B cell (primary cell): ENCODE measurements around the gene ERC2. TPM values are rescaled to one million over a fixed set of nuclear protein-coding genes. Genes with fewer than 3 reads are reported as not detected.

Experiments
- ATAC-seq: fragments of 200-7000 bp; cut with Tn5 transposase; one replicate; pipeline ENCODE4 v1.10.0; 2021; ENCODE audit warnings: low read depth, mild to moderate bottlenecking, moderate number of reproducible peaks, moderate library complexity
- CTCF ChIA-PET: fragments of 350-600 bp; sonication (Branson Sonifier 250); formaldehyde crosslinking; loops from one replicate; lab custom pipeline; 2021; ENCODE audit warnings: antibody characterized with exemption, inconsistent platforms; lab: Charles Lee
- POLR2A ChIA-PET: fragments of 350-600 bp; sonication (Branson Sonifier 250); formaldehyde crosslinking; loops from one replicate; lab custom pipeline; 2021; ENCODE audit warnings: antibody characterized with exemption; lab: Charles Lee
- DNase-seq: peaks from one replicate; pipeline ENCODE4 v3.0.0; 2013
- H2AFZ ChIP-seq: 2 replicates; pipeline ENCODE4 v1.6.1; 2012; ENCODE audit warnings: mild to moderate bottlenecking, low read depth, low read length; ENCODE audit not compliant: insufficient read depth, poor library complexity, severe bottlenecking
- H3K27ac ChIP-seq, 2 donors: 1 replicate in 1 of 2; 2 replicates in 1 of 2; pipeline ENCODE4 v1.5.1; 2012 to 2013; ENCODE audit warnings: low read length in 2 of 2, mild to moderate bottlenecking in 2 of 2, moderate library complexity in 1 of 2
- H3K27me3 ChIP-seq, 4 experiments: fragments of 200-600 bp in 1 of 4; sonication (generic) in 1 of 4; replicated peaks in 1 of 4; 1 replicate in 2 of 4; 2 replicates in 2 of 4; pipeline versions ENCODE4 v1.6.1 to v1.7.0; 2013 to 2016; ENCODE audit warnings: low read length in 3 of 4, mild to moderate bottlenecking in 2 of 4, mixed read lengths in 1 of 4, moderate library complexity in 1 of 4; ENCODE audit not compliant: insufficient read depth in 4 of 4, control insufficient read depth in 3 of 4; ENCODE audit errors: control extremely low read depth in 1 of 4
- H3K36me3 ChIP-seq, 2 experiments: replicated peaks in 1 of 2; 1 replicate in 1 of 2; 2 replicates in 1 of 2; pipeline versions ENCODE4 v1.6.1 to v1.7.1; 2013; ENCODE audit warnings: low read length in 1 of 2; ENCODE audit not compliant: insufficient read depth in 2 of 2, control insufficient read depth in 1 of 2; ENCODE audit errors: control extremely low read depth in 1 of 2, extremely low read depth in 1 of 2
- H3K4me1 ChIP-seq, 2 donors: fragments of 200-600 bp in 1 of 2; sonication (generic) in 1 of 2; 1 replicate in 1 of 2; 2 replicates in 1 of 2; pipeline versions ENCODE4 v1.5.1 to v1.6.1; 2013 to 2017; ENCODE audit warnings: low read length in 2 of 2; ENCODE audit not compliant: control insufficient read depth in 2 of 2, insufficient read depth in 2 of 2
- H3K4me2 ChIP-seq: replicated peaks from 2 replicates; pipeline ENCODE3; 2012; ENCODE audit warnings: mild to moderate bottlenecking, low read depth, low read length; ENCODE audit not compliant: poor library complexity, severe bottlenecking
- H3K4me3 ChIP-seq, 5 experiments: fragments of 200-600 bp in 1 of 5; sonication (generic) in 1 of 5; 1 replicate in 3 of 5; 2 replicates in 2 of 5; pipeline versions ENCODE4 v1.5.1 to v1.7.0; 2011 to 2016; ENCODE audit warnings: low read length in 4 of 5, mild to moderate bottlenecking in 4 of 5, low read depth in 2 of 5, control low read depth in 1 of 5, moderate library complexity in 1 of 5; ENCODE audit not compliant: insufficient read depth in 1 of 5; ENCODE audit errors: control extremely low read depth in 1 of 5, extremely low read depth in 1 of 5
- H3K79me2 ChIP-seq: fragments of 200-600 bp; sonication (generic); one replicate; pipeline ENCODE4 v1.6.0; 2016; ENCODE audit warnings: low read length; ENCODE audit not compliant: control insufficient read depth, insufficient read depth
- H3K9ac ChIP-seq: fragments of 200-600 bp; sonication (generic); 2 replicates; pipeline ENCODE4 v1.6.1; 2017; ENCODE audit warnings: mild to moderate bottlenecking, low read length, moderate library complexity
- H3K9me3 ChIP-seq, 3 donors: one replicate each; pipeline versions ENCODE4 v1.6.1 to v1.7.1; 2013; ENCODE audit warnings: low read length in 2 of 3; ENCODE audit not compliant: control insufficient read depth in 2 of 3, insufficient read depth in 1 of 3; ENCODE audit errors: control extremely low read depth in 1 of 3
- H4K20me1 ChIP-seq: 2 replicates; pipeline ENCODE4 v1.6.0; 2012; ENCODE audit warnings: mild to moderate bottlenecking, low read length; ENCODE audit not compliant: insufficient read depth, control insufficient read depth, poor library complexity, severe bottlenecking
- H3K27ac Mint-ChIP-seq: one replicate; pipeline ENCODE4 v1.8.0; 2021; ENCODE audit warnings: mixed read lengths
- H3K27me3 Mint-ChIP-seq: one replicate; pipeline ENCODE4 v1.8.0; 2021; ENCODE audit warnings: mixed read lengths
- H3K4me1 Mint-ChIP-seq: one replicate; pipeline ENCODE4 v1.8.0; 2021; ENCODE audit warnings: mixed read lengths
- H3K4me3 Mint-ChIP-seq: one replicate; pipeline ENCODE4 v1.8.0; 2021; ENCODE audit warnings: mixed read lengths
- H3K9me3 Mint-ChIP-seq: one replicate; pipeline ENCODE4 v1.8.0; 2022; ENCODE audit warnings: mixed read lengths; ENCODE audit not compliant: insufficient read depth
- EZH2 ChIP-seq: IDR thresholded peaks from 2 replicates; pipeline ENCODE4 v1.6.1; 2012; ENCODE audit warnings: borderline replicate concordance, low read depth, mild to moderate bottlenecking, moderate library complexity, low read length; ENCODE audit not compliant: insufficient read depth, poor library complexity, severe bottlenecking
- WGBS: methylation state at CpG from one replicate; pipeline ENCODE4 v1.1.5; 2013; ENCODE audit warnings: missing lambda C conversion rate; ENCODE audit not compliant: insufficient coverage; 5-methylcytosine and 5-hydroxymethylcytosine counted together
- intact Hi-C: fragments of 100-400 bp; cut with micrococcal nuclease; formaldehyde crosslinking; loops from one replicate; pipeline ENCODE4 v1.10.0; 2022
- polyA plus RNA-seq: library from polyadenylated mRNA; depleted of rRNA; stranded (reverse); fragments of >200 nt; gene quantifications from 2 replicates; pipeline ENCODE4 v1.2.3, GENCODE V29; 2012
- total RNA-seq, 2 donors: library from RNA; stranded (reverse); fragments of 120-200 nt in 1 of 2; gene quantifications; 1 replicate in 1 of 2; 2 replicates in 1 of 2; pipeline versions ENCODE4 v1.2.3 to v1.2.4, GENCODE V29; 2013 to 2022
- TF ChIP-seq, protein P1 (sequence below): fragments of 200-600 bp; IDR thresholded peaks from one replicate; pipeline ENCODE4 v1.8.0; 2022; ENCODE audit warnings: antibody characterized with exemption, mild to moderate bottlenecking

The ERC2 gene
- total and polyA plus RNA-seq, 2 donors (not counting 1 experiment from before 2014, with no cell fraction given): not detected

DNA sequence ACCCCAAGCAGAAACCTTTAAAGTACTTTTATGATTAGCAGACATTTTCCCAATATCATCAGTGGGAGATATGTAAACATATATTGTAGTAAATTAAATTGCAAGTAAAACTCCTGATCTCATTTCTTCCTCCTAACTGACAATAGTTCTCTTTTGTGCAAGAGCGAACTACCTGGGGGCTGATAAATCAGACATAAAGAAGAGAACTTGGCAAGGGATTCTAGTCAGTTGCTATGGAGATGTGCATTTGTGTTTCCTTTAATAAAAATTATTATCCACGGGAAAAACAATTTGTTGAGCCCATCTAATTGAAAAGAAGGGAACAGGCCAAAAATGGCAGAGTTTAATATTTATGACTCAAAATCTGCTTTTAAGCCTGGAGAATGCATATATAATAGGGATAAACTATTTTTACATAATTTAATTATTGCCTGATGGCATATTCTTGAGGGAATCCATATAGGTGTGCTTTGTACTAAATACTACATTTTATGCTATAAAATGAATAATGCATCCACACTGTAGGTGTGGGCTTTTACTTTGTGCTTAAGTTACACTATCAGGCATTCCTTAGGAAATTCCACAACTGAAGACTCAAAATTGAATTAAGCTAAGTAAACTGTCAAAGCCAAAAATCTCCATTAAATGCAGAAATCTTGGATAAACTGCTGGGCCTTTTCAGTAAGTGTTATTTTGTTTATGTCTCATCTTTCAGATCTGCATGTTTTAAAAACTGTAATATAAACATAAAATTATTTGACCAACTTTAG lies 258.1 kb downstream of the ERC2 start:
- H4K20me1 ChIP-seq: no peaks in the 10 kb centered on the region
- CTCF ChIA-PET: no interaction called here
- H3K4me3 ChIP-seq: no peak overlapping the region
- no peaks in the 10 kb centered on the region for H3K4me1 ChIP-seq
- H3K27me3 Mint-ChIP-seq: no peaks in the 10 kb centered on the region
- DNase-seq (no peak), ATAC-seq (no peak)
- no peak overlapping the region for H3K9ac ChIP-seq
- no peaks in the 10 kb centered on the region for H3K79me2 ChIP-seq
- no peak overlapping the region for H3K27ac Mint-ChIP-seq
- TF ChIP-seq EZH2: no peak
- TF ChIP-seq, protein P1, sequence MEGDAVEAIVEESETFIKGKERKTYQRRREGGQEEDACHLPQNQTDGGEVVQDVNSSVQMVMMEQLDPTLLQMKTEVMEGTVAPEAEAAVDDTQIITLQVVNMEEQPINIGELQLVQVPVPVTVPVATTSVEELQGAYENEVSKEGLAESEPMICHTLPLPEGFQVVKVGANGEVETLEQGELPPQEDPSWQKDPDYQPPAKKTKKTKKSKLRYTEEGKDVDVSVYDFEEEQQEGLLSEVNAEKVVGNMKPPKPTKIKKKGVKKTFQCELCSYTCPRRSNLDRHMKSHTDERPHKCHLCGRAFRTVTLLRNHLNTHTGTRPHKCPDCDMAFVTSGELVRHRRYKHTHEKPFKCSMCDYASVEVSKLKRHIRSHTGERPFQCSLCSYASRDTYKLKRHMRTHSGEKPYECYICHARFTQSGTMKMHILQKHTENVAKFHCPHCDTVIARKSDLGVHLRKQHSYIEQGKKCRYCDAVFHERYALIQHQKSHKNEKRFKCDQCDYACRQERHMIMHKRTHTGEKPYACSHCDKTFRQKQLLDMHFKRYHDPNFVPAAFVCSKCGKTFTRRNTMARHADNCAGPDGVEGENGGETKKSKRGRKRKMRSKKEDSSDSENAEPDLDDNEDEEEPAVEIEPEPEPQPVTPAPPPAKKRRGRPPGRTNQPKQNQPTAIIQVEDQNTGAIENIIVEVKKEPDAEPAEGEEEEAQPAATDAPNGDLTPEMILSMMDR: no peak
- H3K27me3 ChIP-seq: peaks cover 0 to 2% (median 0%) of the 10 kb centered on the region in 4 experiments
- H3K4me1 Mint-ChIP-seq: no peaks in the 10 kb centered on the region
- no peak overlapping the region for H3K4me3 Mint-ChIP-seq
- no CpG with 5 or more reads among the region's 2 CpGs for WGBS
- intact Hi-C loops: no loop called here
- peaks cover 0 to 9% (median 0%) of the 10 kb centered on the region in 3 donors for H3K9me3 ChIP-seq
- no peaks in the 10 kb centered on the region for H3K9me3 Mint-ChIP-seq
- no peaks in the 10 kb centered on the region for H3K36me3 ChIP-seq
- no peak overlapping the region for H3K27ac ChIP-seq
- no peak overlapping the region for H2AFZ ChIP-seq
- POLR2A ChIA-PET: no interaction called here
- H3K4me2 ChIP-seq: no peak overlapping the region

DNA sequence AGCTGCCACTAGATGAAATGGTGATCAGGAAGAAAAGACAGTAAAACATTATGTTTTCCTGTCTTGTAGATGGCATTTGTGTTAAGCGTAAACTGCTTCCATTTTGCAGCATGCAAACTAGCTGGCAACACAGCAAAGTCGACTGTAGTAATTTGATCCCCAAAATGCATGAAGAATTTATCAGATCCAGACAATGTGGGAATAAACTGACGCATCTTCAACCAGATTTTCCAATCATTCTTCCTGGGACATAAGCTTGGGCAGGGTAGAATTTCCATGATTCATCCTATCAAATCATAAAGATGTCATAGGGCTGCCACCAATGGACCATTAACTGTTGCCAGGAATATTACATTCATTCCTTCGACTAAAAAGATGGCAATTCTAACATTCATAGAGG lies 260.3 kb downstream of the ERC2 start:
- Histone ChIP-seq H2AFZ (no peak overlapping the region), H3K79me2 (no peaks in the 10 kb centered on the region), H4K20me1 (no peaks in the 10 kb centered on the region), H3K4me3 (no peak overlapping the region), H3K4me1 (no peaks in the 10 kb centered on the region), H3K36me3 (no peaks in the 10 kb centered on the region), H3K9me3 (peaks cover 0 to 2% (median 0%) of the 10 kb centered on the region in 3 donors), H3K27ac (no peak overlapping the region), H3K9ac (no peak overlapping the region), H3K4me2 (no peak overlapping the region), H3K27me3 (peaks cover 0 to 2% (median 0%) of the 10 kb centered on the region in 4 experiments)
- CTCF ChIA-PET: interaction anchor here (0.6 kb wide), 1 partner anchor 1094 kb away, joined by 3 read pairs; no protein-coding TSS in a partner anchor
- no peaks in the 10 kb centered on the region for H3K4me1 Mint-ChIP-seq
- no peaks in the 10 kb centered on the region for H3K9me3 Mint-ChIP-seq
- no peak overlapping the region for H3K4me3 Mint-ChIP-seq
- WGBS: 90% methylated on average over 3 of the region's 4 CpGs
- intact Hi-C loops: no loop called here
- POLR2A ChIA-PET: no interaction called here
- TF ChIP-seq, protein P1: no peak
- no peak for TF ChIP-seq EZH2
- no peak overlapping the region for H3K27ac Mint-ChIP-seq
- H3K27me3 Mint-ChIP-seq: peaks cover 4% of the 10 kb centered on the region
- ATAC-seq (no peak), DNase-seq (no peak)
